Body of pancreas (tissue), 4 donors: ENCODE results near the gene SBF2.

ENCODE experiments used
- POLR2A ChIP-seq, 3 donors: fragments of 450-650 bp; IDR thresholded peaks; one replicate each; pipeline ENCODE4 v1.6.1; 2016; ENCODE audit warnings: antibody characterized with exemption in 3 of 3, mild to moderate bottlenecking in 2 of 3
- TF ChIP-seq, protein P1 (sequence below), 7 experiments: fragments of 450-650 bp in 4 of 7; fragments of 200-600 bp in 3 of 7; sonication (generic) in 3 of 7; IDR thresholded peaks; one replicate each; pipeline ENCODE4 v1.5.1; 2016 to 2019; ENCODE audit warnings: antibody characterized with exemption in 7 of 7

DNA sequence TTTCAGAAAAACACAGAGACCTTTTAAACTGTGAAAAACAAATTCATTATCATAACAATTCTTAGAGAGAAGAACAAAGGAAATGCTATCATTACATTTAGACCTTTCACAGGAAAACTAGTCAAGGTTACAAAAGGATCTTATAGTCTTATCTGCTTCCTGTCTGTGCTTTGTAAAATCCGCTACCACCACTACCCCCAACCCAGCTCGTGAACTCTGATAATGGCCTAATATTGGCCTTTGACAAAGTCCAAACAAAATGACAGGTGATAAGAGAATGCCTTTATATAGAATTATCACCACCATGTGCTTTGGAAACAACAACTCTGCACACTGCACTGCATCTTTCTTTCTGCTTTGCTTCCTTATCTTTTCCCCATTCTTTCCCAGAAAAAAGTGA lies 272.5 kb downstream of the SBF2 start:
- no peak for TF ChIP-seq POLR2A (IDR thresholded peaks at IDR 0.05)
- TF ChIP-seq, protein P1, sequence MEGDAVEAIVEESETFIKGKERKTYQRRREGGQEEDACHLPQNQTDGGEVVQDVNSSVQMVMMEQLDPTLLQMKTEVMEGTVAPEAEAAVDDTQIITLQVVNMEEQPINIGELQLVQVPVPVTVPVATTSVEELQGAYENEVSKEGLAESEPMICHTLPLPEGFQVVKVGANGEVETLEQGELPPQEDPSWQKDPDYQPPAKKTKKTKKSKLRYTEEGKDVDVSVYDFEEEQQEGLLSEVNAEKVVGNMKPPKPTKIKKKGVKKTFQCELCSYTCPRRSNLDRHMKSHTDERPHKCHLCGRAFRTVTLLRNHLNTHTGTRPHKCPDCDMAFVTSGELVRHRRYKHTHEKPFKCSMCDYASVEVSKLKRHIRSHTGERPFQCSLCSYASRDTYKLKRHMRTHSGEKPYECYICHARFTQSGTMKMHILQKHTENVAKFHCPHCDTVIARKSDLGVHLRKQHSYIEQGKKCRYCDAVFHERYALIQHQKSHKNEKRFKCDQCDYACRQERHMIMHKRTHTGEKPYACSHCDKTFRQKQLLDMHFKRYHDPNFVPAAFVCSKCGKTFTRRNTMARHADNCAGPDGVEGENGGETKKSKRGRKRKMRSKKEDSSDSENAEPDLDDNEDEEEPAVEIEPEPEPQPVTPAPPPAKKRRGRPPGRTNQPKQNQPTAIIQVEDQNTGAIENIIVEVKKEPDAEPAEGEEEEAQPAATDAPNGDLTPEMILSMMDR (IDR thresholded peaks at IDR 0.05), result no peak
